Esophagus squamous epithelium (tissue), 4 donors: ENCODE results near the gene MANSC1.

ENCODE experiments used
- POLR2A ChIP-seq, 4 donors: fragments of 450-650 bp; IDR thresholded peaks; one replicate each; pipeline ENCODE4 v1.6.1; 2017; ENCODE audit warnings: antibody characterized with exemption in 4 of 4, mild to moderate bottlenecking in 4 of 4, moderate library complexity in 3 of 4
- TF ChIP-seq, protein P1 (sequence below), 6 experiments: fragments of 450-650 bp in 4 of 6; fragments of 200-600 bp in 2 of 6; sonication (generic) in 2 of 6; IDR thresholded peaks; one replicate each; pipeline ENCODE4 v1.5.1; 2016 to 2019; ENCODE audit warnings: antibody characterized with exemption in 6 of 6, mild to moderate bottlenecking in 4 of 6, moderate library complexity in 4 of 6

DNA sequence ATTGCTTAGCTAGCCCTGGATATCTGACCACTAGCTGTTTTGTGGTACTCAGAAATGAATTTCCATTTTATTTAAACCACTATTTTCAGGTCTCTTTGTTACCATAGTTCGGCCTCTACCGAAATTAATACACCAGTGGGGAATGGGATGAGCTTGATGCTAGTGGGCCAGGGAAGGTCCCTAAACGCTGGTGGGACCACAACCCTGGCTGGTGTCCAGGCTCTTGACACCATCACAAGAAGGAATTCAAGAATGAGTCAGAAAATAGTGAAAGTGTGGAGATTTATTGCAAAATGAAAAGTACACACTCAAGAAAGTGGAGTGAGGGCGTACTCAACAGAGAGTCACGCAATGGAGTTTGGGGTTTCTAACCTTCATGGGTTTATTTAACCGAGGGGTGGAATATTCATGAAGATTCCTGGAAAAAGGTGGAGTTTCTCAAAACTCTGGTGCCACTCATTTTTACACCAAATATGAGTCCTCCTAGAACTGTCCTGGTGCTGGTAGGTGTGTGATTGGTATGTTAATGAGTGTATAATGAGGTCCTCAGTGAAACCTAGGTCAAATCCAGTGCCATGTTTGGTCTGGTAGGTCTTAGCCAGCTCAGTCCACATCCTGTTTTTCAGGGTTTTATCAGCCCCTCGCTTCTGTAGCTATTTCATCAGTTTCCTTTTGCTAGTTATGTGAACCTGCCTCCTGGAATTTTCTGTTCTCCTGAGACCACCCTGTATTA is 44.3 kb downstream of the MANSC1 start:
- TF ChIP-seq, protein P1, sequence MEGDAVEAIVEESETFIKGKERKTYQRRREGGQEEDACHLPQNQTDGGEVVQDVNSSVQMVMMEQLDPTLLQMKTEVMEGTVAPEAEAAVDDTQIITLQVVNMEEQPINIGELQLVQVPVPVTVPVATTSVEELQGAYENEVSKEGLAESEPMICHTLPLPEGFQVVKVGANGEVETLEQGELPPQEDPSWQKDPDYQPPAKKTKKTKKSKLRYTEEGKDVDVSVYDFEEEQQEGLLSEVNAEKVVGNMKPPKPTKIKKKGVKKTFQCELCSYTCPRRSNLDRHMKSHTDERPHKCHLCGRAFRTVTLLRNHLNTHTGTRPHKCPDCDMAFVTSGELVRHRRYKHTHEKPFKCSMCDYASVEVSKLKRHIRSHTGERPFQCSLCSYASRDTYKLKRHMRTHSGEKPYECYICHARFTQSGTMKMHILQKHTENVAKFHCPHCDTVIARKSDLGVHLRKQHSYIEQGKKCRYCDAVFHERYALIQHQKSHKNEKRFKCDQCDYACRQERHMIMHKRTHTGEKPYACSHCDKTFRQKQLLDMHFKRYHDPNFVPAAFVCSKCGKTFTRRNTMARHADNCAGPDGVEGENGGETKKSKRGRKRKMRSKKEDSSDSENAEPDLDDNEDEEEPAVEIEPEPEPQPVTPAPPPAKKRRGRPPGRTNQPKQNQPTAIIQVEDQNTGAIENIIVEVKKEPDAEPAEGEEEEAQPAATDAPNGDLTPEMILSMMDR (IDR thresholded peaks at IDR 0.05): no peak
- TF ChIP-seq POLR2A (IDR thresholded peaks at IDR 0.05): no peak
